Activated CD8-positive, alpha-beta memory T cell treated with anti-CD3 and anti-CD28 coated beads, Interleukin-2, amount 50 U/mL, for 1 hour (primary cell): ENCODE measurements around the gene ATP5ME.
"Not testable (repeated sequence)": the region's sequence is repeated elsewhere in the genome, so short reads cannot be mapped to it uniquely, and the experiment has no call there.

Source experiments
- DNase-seq: peaks from one replicate; pipeline ENCODE4 v3.0.0-alpha.2; 2020; ENCODE audit errors: extremely low read depth

Gene ATP5ME

DNA sequence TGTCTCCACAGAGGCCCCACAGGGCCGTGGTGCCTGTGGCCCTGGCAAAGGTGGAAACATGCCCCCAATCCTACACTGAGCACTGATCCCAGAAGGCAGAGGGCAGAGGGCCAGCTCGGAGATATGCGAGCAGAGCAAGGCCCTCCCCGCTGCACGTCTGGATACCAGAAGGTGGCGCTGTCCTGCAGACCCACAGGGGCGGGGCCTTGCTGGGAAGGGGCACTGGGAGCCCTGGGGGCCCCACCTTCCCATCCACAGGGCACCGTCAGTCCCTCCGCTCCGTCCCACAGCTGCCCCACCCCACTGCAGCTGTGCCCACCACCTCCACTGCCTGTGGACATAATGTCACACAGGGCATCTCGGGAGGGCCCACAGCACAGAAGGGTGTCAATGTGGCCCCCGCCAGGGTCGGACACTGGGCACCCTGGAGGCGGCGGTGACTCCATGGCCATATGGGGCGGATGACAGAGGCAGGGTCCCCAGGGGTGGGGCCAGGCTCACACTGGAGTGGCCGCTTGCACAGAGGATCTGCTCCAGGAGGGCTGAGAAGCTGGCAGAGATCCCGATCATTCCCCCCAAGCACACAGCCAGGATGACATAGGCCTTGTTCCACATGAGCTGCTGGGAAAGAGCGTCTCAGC, 10.0 kb upstream of the ATP5ME start:
- DNase-seq: no peak

DNA sequence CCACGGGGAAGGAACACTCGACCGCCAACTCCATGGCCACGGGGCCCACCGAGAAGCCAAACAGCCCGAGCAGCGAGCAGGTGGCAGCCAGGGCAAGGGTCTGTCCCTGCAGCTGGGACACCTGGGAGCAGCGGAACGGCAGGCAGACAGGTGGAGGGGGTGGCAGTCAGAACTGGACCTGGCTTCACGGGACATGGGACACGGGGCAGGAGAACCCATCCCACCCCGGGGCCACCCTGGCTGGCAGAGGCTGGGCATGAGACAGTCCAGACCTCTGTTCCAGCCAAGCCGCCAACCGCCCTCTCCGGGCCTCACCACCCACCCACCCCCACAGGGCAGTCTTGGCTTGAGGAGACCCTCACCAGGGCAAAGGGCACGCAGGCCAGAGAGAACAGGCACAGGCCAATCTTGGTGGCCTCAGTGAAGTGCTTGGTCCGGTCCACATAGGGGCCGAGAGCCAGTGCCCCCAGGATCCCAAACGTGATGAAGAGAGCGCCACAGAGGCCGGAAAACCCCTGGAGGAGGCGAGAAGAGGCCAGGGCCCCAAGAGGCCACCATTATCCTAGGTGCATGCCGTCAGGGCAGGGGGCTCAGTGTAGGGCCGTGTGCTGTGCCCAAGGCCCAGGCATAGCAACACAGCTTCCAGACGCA, 9.3 kb upstream of the ATP5ME start:
- no peak for DNase-seq

DNA sequence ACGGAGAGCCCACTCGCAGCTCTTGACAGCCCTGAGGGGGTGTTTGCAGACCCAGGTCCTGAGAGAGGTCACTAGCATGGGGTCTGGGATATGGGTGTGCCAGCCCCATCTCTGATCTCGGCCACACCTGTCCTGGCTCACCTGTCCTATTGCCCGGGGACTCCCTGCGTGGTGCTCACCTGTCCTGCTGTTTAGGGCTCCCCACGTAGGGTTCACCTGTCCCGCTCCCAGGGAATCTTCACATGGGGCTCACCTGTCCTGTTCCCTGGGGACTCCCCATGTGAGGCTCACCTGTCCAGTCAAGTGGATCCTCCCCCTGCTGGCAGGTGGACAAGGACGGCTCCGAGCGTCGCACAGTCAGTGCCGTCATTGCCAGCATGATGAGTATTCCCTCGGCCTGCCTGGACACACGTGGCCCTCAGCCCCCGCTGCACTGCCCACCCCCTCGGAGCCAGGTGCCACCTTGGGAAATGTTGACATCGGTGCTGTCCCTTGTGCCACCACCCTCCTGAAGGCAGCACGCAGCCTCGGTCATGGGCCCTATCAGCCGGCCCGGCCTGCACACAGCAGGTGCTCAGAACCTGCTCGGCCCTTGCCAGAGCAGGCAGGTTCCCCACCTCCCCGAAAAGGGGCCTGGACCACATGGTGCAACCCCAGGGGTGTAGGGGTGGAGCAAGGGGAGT, 8.6 kb upstream of the ATP5ME start:
- no peak for DNase-seq

DNA sequence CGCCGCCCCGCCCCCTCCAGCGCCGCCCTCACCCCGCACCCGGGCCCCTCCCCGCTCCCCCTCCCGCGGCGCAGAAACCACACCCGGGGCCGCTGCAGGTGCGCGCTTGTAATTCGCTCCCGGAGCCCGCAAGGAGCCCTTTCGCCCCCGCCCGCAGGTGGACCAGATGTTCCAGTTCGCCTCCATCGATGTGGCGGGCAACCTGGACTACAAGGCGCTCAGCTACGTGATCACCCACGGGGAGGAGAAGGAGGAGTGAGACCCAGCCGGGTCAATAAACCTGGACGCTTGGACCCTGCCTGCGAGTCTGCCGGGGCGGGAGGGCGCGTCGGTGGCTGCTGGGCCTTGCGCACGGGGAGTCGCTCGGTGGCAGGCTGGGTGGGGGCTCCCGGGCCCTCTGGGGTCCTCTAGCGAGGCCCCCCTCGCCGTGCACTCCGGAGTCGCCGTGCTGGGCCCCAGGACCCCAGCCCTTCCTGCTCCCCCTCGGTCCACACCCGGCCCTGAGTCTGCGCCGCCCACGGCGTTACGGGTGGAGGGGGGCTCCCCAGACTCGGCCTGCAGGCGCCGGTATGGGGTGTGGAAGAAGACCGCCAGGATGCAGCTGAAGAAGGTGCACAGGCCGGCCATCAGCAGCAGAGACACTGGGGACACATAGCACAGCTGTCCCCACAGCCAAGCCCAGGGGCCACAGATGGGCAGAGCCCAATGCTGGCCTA, 7.8 kb upstream of the ATP5ME start:
- no peak for DNase-seq

DNA sequence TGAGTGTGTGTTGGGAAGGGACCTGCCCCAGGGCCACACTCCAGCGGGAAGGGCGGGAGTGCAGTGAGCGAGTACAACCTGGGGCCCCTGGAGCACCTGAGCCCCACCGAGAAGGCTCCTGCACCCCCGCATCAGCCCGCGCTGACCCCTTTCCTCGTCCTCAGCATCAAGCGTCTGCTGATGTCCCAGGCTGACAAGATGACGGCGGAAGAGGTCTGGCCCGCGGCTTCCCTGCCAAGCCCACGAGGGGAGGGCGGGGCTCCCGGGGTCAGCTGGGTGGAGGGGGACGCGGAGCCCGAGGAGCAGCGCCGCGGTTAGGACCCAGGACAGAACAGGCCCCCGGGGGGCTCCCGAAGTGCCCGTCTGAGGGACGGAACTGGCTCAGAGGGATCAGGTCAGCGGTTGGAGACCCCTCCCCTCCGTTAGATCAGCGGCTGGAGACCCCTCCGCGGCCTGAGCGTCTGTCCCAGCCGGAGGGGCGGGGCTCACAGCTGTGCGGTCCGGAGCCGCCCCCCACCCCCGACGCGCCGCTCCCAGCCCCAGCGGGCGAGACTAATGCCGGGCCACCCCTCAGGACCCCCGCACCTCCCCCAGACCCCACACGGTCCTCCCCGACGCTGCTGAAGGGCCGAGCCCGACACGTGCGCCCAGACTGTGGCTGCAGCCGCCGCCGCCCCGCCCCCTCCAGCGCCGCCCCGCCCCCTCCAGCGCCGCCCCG, 7.0 kb upstream of the ATP5ME start:
- no peak for DNase-seq

DNA sequence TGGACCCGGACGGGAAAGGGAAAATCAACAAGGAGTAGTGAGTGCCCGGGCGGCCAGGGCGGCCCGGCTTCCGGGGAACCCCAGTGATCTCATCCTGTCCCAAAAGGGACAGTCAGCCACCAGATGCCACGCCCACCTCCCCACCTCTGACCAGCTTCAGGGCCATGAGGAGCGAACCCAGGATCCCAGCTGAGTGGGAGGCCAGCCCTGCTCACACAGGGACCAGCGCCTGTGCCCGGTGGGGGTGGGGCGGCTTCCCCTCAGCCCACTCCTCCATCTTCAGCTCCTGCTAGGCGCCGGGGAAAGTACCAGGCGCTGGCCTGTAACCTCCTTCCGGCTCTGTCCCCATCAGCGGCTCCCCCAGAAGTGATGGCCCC, 6.5 kb upstream of the ATP5ME start:
- no peak for DNase-seq

DNA sequence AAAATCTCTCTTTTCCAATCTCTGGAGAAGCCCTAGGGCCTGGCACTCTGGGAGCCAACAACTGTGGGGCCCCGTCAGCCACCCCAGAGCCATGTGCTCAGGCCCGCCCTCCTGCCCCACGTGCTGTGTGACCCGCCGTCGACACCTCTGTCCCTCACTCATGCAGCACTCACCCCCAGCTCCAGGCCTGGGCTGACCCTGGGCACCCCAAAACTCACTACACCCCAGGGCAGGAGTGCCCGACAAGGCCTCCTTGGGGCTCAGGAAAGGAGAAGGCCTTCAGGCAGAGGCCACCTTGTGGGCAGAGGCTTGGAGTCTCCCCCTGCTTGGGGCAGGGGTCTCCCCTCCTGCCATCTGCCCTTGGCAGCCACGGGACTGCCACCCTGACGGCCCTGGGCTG, 6.0 kb upstream of the ATP5ME start:
- no peak for DNase-seq

DNA sequence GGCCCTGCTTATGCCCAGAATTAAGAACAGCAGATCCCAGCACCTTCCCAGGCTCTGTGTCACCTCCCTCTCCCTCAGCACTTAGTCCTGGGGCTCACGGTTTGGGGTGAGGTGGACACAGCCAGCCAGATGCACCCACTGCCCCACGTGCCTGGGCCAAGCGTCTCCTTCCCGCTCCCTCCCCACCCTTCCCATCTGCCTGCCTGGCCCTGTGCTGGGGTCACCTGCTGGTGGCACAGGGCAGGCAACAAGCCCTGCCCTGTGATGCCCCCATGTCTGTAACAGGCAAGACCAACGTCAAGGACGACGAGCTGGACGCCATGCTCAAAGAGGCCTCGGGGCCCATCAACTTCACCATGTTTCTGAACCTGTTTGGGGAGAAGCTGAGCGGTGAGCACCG, 5.6 kb upstream of the ATP5ME start:
- DNase-seq: no peak

DNA sequence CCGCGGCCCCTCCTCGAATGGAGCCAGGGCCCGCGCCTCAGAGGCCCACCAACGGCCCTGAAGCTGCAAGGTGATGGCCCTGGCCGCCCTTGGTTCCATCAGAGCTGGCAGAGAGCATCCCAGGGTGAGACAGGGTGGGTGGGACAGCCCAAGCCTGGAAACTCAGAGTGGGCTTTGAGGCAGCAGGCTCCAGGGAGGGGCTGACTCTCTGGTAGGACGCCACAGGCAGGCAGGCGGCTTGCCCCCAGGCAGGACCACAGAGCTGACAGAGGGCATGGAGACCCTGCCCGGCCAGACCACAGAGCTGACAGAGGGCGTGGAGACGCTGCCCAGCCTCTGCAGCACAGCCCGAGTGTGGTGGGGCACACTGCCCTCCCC, 5.0 kb upstream of the ATP5ME start:
- DNase-seq: no peak

DNA sequence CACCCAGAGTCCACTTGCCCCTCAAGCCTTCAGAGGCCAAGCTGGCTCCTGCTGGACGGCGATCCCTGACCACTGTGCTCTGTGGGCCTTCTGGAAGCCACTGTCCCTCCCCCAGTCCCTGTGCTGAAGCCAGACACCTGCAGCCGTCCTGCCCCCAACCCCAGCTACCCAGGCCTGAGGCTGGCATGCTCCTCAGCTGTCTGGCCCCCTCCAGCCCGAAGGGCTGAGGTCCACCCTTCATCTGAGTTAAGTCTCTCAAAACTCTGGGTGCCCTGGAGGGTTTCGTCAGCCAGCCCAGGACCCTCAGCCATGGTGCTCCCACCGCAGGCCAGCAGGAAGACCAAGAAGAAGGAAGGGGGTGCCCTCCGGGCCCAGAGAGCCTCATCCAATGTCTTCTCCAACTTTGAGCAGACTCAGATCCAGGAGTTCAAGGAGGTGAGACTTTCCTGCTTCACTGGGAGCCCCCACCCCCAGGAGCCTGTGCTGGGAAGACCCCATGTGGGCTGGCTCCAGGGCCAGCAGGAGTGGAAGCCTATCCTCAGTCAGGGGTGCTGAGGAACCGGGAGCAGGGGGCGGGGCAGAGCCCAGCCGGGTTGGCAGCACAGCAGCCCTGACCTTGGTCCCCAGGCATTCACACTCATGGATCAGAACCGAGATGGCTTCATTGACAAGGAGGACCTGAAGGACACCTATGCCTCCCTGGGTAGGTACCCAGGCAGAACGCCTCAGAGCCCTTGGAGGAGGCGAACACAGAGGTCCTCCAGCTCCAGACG, 4.4 kb upstream of the ATP5ME start:
- no peak for DNase-seq

DNA sequence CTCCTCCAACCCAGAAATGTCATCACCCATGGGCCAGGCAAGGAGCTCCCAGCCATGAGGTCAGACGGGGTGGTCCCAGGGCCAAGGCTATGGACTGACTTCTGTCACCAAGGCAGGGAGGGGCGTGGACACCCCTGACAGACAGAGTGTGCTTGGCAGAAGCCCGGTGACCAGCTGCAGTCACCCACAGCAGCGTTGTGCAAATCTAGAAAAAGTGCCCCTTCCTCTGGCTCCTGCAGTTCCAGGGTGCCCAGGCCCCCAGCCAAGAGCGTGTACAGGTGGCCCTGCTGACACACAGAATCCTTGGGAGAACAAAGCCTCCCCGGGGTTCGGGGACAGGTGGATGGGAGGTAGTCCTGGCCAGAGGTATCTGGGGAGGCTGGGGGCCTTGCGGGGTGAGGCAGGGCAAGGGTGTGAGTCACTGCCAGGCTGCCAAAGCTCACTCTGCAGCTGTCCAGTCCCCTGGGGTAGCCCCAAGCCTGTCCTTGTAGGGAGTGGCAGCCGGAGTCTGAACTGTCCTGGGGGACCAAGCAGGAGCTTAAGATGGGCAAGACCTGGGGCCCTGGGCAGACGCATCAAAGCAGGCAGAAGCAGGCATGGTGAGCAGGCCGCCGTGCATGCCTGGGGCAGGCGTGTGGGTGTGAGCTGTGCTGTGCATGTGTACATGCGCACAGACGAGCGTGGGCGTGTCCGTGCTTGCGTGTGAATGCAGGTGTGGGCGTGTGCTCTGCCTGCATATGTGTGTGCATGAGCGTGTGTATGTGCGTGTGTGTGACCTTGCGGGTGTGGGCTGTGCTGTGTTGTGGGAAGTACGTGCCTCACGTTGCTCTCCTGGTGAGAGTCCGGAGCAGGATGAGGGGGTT, 3.6 kb upstream of the ATP5ME start:
- no peak for DNase-seq

DNA sequence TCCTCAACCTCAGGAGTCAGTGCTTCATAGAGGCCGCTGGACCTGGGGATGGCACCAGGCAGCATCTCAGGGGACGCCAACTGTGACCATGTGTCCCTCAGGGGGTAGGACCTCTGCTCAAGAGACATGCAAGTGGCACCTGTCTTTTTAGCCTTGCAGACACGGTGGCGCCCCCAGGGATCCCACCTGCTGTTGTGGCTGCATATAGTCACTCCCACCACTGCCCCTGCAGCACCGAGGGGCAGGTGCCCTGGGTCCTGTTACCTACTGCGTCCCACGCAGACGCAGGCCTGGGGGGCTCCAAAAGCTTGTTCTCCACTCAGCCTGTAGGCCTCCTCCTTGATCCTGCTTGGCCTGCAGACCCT, 2.8 kb upstream of the ATP5ME start:
- no peak for DNase-seq

DNA sequence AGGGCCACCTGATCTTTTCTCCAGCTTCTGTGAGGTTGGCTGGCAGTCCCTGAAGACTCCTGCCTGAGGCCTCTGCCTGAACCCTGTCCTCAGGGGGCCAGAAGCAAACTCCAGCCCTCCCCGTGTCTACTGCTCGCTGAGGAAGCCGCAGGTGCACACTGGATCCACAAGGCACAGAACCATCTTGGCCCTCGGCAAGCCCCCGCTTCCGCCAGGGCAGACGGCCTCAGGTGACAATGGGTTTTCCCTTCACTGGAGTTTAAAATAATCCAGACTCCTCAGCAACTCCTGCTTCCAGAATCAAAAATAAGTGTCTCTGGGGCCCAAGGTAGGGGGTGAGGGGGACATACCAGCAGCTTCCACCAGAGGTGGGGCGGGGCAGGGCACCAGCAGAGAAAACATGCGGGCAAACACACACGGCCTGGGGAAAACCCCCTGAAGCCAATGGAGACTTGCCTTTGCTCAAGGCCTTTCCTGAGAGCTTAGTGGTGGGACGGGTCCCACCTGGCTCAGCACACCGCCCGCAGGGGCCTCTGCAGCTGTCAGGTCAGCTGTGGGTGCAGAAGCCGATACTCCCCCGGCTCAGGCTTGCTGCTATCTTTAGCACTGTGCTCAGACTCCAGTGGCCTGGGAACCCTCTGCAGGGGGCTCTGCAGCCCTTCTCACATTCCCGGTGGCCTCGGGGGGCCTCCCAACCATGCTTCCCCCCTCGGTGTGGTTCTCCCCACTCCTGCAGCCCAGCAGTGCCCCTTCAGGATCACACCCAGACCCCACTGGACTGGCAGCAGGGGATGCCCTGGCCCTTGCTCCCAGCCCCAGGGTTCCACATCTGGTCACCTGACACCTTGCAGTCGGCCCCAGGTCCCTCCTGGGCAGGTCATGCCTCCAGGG, 2.1 kb upstream of the ATP5ME start:
- DNase-seq: no peak

DNA sequence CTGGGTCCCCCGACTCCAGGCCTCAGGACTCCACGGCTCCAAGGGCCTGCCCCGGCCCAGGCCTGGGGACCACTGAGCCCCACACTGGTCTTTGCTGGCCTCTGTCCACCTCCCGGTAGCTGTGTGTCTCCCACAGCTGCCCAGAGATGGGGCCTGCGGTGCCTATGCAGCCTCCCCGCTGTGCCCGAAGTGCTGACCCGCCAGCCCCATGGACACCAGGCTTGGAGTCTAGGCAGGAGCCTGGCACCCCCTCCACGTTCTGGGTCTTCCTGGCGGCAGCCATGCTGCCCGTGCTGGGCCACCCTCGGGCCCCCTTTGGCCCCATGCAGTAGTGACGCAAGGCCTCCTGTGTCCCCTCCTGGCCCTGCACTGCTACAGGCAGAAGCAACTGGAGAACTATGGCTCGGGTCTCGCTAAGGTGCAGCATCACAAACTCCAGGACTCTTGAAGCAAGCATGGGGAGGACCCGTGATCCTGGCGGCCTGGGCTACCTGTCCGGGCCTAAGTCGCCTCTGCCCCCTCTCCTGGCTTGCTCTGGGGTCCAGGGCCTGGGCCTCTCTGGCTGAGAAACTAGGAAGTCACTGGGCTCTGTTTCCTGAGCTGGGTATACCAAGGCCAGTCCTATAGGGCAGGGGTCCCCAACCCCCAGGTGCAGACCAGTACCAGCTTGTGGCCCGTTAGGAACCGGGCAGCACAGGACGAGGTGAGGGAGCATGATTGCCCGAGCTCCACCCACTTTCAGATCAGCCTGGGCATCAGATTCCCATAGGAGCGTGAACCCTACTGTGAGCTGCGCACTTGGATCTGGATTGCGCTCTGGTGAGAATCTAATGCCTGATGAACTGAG, 1.2 kb upstream of the ATP5ME start:
- DNase-seq: no peak

DNA sequence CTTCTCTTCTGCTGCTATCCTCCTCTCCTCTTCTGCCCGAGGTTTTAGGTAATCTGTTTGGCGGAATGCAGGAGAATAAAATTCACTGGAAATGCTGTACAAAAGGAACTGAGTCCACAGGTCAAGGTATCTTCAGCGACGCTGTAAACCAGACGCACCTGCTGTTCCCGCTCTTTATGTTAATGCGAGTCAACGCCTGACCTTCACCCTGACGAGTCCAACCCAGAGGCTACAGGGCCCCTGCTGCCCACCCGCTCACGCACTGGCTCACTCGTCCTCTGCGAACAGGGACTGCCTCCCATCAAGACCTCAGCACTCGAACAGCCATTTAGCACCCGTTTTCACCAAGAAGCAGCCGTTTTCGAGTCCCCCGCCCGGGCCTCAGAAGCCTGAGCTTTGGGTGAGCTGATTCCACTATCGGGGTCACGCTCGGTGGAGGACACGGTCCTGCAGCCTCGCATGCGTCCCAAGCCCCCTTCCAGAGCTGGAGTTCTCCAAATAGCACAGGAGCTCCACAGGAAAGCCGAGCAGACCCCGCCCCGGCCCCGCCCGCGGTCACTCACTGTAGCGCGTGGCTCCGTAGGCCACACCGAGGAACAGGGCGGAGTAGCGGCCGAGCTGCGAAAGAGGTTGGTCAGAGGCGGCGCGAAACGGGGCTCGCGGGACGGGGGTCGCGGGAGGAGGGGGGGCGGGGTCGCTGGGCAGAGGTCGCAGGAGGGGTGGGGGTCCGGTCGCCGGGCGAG, 556 bp downstream of the ATP5ME start:
- DNase-seq: no peak

DNA sequence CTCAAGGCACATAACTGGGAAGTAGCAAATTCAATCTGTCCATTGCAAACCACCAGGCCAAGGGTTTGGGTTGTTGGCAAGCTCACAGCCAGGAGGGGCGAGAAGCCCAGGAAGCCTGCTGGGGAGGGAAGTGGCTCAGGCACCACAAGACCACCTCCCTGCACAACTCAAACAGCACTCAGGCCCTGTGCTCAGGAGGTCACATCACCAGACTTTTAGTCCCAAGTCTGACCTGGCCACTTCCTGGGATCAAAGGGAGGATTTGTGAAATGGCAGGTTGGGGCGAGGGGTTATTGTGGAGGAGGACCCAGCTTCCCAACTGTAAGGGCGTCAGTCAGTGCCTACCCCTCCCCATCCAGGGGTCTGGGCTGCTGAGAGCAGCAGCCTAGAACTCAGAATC, 2.3 kb downstream of the ATP5ME start:
- DNase-seq: no peak

DNA sequence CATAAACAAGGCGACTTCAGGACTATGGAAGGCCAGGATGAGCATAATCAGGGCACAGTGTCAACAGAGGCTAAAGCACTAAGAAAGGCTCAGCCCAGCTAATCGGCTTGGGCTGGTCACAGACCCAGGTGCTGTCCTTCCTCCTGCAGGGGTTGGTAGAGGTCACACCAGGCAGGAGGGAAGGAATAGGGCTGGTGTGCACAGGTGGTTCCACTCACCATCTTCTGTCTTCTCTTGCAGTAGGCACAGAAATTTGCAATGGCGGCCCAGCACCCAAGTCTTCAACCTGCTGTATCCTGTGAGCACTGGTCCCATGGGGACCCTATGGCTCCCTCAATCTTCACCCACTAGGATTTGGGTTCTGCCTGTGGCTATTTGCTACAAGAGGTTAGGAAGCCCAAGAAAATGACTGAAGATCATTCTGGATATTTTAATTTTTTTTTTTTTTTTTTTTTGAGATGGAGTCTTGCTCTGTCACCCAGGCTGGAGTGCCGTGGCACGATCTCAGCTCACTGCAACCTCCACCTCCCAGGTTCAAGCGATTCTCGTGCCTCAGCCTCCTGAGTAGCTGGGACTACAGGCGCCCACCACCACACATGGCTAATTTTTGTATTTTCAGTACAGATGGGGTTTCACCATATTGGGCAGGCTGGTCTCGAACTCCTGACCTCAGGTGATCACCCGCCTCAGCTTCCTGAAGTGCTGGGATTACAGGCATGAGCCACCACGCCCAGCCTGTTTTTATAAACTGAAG, 4.1 kb downstream of the ATP5ME start:
- not testable (repeated sequence) for DNase-seq
